ENCODE measurements around the gene TMEM72.
"Not testable (repeated sequence)": the region's sequence is repeated elsewhere in the genome, so short reads cannot be mapped to it uniquely, and the experiment has no call there.

Gene TMEM72

DNA sequence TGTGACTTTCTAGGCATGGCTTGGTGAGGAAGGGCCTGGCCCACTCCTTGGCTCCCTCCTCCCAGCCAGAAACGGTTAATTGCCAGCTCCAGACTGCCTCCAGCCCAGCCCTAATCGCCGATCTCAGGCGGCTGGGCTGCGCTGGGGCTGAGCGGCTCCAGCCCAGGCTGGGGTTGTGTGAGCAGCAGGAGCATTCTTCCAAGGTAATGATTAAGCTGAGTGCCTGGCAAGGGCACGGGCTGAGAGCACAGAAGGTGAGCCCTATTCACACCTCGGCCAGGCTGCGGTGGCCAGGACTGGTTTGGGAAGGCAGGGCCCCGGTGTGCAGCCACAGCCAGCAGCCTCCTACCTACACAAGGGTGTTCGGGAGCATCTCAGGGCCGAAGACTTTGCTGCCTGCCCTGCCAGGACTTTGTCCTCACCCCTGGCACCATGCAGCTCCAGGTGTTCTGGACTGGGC lies at the start of gene TMEM72:
TMEM72 (plus strand) TSS at position 257 of the 460 bp plus-strand sequence; CDS start at position 433, 176 bp downstream.
- no peak for DNase-seq (ENCODE audit: low read depth)

DNA sequence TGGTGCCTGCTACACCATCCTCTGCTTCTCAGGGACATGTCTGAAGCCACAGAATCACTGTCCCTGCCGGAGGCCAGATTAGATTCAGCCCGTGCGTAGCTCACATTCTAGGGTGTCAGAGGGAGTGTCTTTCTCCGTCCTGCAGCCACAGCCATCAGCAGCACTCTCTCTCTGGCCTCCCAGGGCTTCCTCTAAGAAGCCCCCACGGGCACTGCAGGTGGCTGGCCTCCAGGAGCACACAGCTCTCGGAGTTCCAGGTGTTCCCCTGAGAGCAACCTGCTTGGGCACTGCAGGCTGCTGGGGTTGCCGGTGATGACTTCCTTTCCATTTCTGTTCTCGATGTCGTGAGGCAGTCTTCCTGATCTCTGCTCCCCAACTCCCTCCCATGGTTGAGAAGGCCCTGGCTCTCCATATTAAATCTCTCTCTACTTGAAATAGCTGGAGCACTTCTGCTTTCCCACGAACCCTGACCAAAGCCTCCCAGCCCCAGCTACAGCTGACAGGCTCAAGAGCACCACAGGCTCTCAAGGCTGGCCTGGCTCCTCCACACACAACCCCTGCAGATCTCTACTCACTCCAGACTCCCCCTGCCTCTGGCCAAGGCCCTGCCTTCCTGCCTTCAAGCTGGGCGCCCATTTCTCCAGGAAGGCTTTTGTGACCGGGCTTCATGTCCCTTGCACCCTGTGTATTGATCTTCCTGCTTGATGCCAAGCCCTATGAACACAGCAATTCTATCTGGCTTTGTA lies 49.0 kb upstream of the TMEM72 start:
- no peak for DNase-seq (ENCODE audit: low read depth)

DNA sequence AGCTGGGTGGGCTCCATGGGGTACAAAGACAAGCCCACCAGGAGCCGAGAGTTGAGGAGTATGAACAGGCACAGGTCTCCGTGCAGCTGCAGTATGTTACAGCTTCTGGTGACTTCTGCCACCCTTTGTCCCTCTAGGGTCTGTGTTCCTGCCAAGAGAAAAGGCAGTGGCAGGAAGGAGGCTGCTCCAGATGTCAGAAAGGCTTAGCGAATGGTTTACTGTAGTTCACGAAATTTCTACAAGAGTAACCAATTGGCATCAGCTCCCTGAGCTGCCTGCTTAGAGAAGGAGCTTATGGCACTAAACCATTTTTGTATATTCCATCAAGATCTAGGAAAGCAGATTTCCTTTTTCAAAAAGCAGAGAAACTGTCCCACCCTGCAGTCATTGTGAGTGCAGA lies 48.2 kb upstream of the TMEM72 start:
- no peak for DNase-seq (ENCODE audit: low read depth)

- no peak for DNase-seq (ENCODE audit: low read depth)
These were observed 47.6 kb upstream of the TMEM72 start for GRCh38 chr10:44863344-44864047.

GRCh38 chr10:44864051-44864450 lies 47.1 kb upstream of the TMEM72 start:
- no peak for DNase-seq (ENCODE audit: low read depth)

DNA sequence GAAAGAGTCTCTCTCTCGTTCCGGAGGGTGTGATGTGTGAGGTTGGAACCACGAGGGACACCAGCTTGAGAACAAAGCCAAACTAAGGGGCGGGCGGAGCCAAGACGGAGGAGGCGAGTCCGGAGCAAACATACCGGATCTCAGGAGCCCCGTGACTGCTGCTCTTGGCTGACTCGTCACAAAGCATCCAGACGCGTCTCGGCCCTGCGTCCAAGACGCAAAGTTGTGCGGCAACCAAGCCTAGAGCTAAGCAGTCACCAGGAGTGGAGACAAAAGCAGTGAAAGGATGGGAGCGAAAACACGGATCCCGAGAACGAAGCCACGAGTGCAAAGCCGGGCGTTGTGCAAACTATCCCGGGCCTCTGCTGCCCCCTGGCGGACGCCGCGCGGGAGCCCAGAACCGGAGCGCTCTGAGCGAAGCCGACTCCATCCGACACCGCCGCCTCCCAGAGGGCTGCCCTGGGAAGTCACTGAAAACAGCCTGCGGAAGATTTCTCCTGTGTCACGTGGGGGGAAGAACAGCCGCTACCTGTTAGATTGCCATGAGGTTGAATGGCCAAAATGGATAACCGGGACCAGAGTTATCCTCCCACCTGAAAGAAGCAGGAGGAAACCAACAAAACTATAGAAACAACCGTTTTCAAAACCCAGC lies 46.4 kb upstream of the TMEM72 start:
- DNase-seq (ENCODE audit: low read depth), result peak; percentile 75

GRCh38 chr10:44865289-44865671 lies 45.9 kb upstream of the TMEM72 start:
- no peak for DNase-seq (ENCODE audit: low read depth)

GRCh38 chr10:44866367-44866766 lies 44.8 kb upstream of the TMEM72 start:
- not testable (repeated sequence) for DNase-seq (ENCODE audit: low read depth)

GRCh38 chr10:44870031-44870430 lies 41.1 kb upstream of the TMEM72 start:
- DNase-seq (ENCODE audit: low read depth), result no peak

DNA sequence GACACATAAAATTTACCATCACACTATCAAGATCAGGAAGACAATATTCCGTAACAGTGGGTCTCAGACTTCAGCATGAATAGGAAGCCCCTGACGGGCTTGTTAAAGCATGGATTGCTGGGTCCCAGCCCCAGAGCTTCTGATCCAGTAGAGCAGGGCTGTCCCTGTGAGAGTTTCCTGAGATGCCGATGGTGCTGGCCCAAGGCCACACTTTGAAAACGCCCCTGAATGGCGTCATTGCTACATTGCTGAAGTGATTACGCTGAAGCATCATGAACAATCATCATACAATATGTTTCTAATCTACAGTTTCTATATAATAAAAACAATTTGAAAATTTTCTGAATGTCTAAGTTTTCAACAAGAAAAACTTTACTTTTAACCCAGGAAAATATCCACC lies 38.0 kb upstream of the TMEM72 start:
- no peak for DNase-seq (ENCODE audit: low read depth)

DNA sequence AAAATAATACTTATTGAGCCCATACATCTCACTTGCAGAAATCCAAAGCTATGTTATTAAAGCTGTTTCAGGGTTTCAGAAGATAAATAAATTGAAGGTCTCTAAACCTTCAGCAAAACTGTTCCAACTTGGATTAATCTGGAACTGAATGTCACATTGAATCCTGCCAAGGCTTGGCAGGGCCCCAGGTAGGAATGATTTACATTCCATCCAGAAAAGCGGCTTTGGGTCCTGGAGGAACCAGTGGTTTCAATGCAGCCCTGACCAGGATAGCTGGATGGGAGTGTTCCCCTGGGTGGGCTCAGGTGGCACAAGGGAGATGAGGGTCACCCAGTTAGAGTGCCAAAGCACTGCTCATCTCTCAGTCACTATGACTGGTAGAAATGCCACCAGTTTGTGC lies 37.0 kb upstream of the TMEM72 start:
- no peak for DNase-seq (ENCODE audit: low read depth)

DNA sequence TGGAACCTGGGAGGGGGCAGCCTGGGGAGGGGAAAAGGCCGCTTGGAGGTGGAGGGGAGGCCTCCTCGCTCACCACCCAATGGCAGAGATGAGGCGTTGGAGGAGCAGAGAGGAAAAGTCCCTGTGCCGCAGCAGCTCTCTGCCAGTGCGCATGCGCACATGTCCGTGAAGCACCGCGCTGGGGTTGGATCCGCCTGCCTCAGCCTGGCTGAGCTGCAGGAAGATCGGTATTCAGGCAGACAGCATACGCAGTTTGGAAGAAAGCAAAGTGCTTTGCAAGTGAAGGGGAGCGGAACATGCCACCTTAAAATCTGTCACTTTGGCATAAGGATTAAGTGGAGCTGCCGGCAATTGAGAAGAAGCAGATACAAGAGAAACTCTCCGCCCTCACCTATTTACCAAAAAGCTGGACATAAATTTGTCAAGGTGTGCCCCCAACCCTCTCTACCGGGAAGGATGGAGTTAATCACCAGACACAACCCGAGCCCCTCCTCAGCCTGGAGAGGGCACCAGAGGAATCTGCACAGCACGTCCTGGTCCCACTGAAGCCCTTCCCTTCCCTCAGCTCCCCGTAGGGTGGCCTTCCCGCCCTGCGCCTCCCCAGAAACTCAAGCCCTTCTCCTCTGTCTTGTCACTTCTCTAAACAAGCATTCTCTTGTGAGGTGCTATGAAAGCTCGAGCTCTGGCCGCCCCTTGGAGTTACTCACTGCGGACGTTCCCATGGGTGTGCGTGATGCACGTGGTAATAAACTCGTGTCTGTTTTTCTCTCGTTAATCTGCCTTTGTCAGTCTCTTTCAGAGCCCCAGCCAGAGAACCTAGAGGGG lies 32.2 kb upstream of the TMEM72 start:
- DNase-seq (ENCODE audit: low read depth), result peak; percentile 58

DNA sequence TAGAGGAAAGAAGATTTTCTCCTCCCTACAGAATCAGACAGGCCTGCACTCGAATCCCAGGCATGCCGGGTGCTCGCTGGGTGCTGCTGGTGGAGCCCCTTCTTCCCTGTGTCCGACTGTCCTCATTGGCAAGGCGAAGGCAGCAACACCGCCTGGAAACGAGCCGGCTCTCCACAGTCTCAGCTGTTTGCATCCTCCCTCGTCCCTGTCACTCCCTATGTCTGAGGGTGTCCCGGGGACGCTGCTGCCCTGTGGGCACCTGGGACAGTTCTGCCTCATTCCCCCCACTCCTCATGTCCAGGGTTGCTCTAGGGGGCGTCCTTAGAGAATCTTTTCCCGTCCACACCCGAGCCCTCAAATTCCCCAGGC lies 31.6 kb upstream of the TMEM72 start:
- no peak for DNase-seq (ENCODE audit: low read depth)

DNA sequence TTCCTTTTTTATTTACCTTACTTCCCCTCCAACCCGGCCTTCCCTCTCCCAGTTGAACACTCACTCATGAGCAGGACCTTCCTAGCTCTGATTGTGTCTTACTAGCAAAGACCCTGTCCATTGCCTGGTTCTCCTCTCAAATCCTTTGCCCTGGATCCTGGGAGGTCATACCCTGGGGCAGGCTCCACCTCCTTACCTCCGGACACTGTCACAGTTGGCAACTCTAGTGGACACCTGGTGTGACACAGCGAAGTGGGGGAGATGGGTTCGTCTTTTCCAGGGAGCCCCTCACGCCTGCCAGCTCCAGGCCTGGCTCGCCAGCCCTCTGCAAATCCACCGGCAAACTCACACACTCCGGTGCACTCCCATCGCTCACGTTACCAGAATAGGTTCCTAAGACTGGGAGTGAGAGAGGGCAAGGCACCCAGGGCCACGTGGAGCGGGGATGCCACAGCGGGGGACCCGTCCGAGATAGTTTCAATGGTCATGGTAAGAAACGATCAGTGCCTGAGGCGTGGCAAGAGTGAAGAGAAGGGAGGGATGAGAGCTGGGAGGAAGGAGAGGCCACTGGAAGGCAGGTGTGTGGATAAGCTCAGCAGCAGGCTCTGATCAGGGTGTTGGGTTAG lies 30.9 kb upstream of the TMEM72 start:
- DNase-seq (ENCODE audit: low read depth), result no peak

GRCh38 chr10:44881649-44882048 lies 29.5 kb upstream of the TMEM72 start:
- DNase-seq (ENCODE audit: low read depth), result no peak

- no peak for DNase-seq (ENCODE audit: low read depth)
These were observed 28.9 kb upstream of the TMEM72 start for GRCh38 chr10:44882166-44882720.

- DNase-seq (ENCODE audit: low read depth), result no peak
These were observed 27.4 kb upstream of the TMEM72 start for GRCh38 chr10:44883593-44884331.

- DNase-seq (ENCODE audit: low read depth), result no peak
These were observed 25.4 kb upstream of the TMEM72 start for GRCh38 chr10:44885710-44886109.

GRCh38 chr10:44886966-44887365 lies 24.2 kb upstream of the TMEM72 start:
- no peak for DNase-seq (ENCODE audit: low read depth)

DNA sequence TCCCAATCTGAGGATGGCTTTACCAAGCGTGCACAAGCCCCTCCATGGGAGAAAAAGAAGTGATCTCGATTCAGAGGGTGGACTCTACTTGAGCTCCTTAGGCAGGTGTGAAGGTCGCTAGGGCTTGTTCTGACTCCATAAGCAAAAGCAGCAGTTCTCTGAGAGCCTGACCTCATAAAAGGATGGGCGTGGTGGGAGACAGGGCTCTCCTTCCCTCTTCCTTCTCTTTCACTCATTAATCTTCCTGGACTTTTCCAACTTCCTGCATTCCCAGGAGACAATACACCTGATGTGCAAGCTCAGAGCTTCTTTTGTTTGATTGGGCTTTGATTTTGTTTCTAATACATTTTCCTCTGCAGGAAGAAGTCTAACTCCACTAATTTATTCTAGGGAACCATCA lies 22.3 kb upstream of the TMEM72 start:
- DNase-seq (ENCODE audit: low read depth), result no peak

- DNase-seq (ENCODE audit: low read depth), result no peak
These were observed 21.3 kb upstream of the TMEM72 start for GRCh38 chr10:44889834-44890233.

All from activated T-helper 9 cell treated with anti-CD3 and anti-CD28 coated beads, Interleukin-2, amount 50 U/mL, for 16 hours (primary cell).